ENCODE data around the gene STARD10.

Gene STARD10

DNA sequence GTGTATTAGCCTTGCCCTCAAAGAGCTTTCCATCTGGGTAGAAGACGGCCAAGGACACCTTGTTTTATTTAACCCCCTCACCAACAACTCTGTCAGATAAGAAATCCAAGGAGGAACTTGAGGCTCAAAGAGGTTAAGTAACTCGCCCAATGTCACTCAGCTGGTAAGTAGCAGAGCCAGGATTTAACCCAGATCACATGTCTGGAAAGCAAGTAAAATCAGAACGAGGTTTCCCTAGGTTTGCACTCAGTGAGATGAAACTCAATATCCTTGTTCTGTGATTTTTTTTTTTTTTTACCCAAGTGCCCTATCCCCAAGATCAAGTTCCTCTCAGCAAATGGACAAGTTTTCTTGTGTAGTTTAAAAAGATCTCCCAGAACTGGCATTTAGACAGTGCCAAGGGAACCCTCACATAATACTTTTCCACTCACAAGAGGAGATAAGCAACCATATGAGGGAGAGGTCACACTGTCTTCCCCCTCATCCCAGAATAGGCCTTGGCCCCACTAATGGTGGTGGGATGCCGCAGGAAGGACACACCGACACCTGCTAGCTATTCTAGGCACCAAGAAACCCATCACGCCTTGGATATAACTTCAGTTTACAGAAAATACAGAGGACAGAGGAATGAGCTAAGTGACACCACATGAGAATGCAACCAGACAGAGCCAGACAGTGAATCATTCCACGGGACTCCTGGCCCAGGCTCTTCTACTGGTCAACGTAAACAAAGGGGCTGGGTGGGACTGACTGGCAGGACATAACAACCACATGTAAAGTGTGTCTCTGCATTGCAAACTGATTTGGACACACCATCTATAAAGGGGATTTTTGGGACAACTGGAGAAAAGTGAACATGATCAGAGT lies 33.1 kb downstream of the STARD10 start:
- DNase-seq: no peak

DNA sequence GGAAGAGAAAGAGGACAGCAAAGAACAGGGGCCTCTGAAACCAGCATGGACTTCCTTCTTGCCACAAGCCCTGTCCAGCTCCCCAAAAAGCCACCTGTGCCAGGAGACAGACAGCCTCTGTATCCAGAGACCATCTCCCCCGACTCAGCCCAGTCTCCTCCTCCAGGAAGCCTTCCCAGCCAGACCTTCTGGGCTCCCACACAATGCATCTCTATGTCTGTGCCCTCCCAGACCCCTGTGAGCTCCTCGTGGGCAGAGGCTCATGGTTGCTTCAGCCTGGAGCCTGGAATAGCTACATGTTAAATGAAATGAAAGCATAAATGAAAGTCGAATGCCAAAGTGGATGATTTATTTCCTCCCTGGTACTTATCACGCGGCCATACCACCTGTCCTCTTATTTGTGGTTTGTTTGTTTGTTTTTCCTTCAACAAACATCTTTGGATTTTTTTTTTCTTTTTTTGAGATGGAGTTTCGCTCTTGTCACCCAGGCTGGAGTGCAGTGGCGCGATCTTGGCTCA lies 34.3 kb downstream of the STARD10 start:
- no peak for DNase-seq

DNA sequence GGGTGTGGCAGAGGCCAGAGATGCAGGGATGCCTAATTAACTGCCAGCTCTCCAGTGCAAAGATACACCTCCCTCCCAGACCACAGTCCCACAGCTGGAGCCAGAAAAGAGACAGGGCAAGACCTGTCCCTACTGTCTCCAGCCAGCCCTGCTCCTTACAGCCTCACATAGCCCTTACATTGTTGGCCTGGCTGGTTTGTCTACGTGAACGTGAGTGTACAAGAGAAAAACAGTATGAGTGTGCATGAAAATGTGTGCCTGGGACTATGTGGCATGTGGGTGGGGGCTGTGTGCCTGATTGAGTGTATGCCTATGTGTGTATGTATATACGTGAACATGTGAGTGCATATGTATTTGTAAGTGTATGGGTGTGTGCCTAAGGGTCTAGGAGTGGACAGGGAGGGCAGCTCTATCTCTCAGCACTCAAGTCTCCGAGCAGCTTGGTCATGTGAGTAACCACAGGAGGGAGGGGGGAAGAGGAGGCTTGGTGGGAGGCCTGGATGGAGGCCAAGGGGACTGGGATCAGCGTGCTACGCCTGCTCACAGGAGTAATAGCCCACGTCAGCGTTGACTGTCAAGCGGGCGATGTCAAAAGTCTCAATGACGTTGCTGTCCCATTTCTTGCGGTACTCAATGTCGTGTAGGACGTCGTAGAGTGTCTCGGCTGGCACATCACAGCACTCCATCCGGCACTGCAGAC lies 35.0 kb downstream of the STARD10 start:
- DNase-seq: no peak

DNA sequence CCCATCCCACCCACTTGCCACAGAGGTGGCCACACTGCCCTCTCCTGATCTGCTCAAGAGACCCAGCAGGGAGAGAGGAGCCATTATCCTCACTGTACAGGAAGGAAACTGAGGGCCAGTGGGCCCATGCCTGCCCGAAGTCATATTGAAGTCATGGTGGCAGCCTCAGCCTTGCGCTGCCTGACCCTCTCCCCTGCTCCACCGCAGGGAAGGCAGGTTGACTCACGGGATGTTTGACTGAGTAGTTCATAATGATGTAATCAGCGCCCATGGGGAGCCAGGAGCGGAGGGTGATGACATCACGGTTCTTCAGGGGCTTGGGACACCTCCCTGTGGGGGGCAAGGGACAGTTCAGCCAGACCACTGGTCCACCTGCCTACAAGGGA lies 35.5 kb downstream of the STARD10 start:
- DNase-seq: no peak

- DNase-seq: no peak
Measured at GRCh38 chr11:72755713-72756285, 38.0 kb downstream of the STARD10 start.

DNA sequence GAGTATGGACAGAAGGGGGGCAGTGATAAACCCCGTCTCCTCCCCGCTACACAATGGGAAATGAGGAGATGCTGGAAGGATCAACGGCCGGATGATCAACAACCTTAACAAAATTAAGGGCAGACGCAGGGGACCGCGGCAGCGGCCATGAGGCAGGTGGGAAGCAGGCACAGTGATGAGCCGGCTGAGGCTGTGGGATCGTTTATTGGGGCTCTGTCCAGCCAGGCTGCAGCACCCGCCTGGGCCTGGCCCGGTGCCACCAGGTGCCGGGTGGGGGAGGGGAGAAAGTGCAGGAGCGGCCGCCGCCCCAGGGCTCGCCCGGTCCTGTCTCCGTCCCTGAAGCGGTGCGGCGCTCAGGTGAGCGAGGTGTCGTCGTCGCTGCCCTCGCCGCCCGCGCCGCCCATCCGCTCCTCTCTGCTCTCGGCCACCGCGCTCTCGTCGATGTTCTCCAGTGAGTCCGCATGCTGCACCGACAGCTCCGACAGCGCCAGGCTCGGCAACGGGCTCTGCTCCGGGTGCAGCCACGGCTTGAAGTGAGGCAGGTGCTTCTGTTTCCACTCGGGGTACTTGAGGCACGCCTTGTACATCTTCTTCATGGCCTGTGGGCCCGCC lies 39.2 kb downstream of the STARD10 start:
- no peak for DNase-seq

DNA sequence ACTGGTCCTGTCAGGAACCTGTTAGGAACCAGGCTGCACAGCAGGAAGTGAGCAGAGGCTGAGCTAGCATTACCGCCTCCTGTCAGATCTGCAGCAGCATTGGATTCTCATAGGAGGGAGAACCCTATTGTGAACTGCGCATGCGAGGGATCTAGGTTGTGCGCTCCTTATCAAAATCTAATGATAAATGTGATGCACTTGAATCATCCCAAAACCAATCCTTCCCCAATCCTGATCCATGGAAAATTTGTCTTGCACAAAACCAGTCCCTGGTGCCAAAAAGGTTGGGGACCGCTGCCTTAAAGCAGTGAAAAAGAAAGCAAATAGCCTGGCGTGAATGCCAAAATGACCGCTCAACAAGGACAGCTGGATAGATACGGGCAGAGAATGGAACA lies 39.7 kb downstream of the STARD10 start:
- no peak for DNase-seq

- no peak for DNase-seq
Measured at GRCh38 chr11:72753341-72754148, 40.3 kb downstream of the STARD10 start.

DNA sequence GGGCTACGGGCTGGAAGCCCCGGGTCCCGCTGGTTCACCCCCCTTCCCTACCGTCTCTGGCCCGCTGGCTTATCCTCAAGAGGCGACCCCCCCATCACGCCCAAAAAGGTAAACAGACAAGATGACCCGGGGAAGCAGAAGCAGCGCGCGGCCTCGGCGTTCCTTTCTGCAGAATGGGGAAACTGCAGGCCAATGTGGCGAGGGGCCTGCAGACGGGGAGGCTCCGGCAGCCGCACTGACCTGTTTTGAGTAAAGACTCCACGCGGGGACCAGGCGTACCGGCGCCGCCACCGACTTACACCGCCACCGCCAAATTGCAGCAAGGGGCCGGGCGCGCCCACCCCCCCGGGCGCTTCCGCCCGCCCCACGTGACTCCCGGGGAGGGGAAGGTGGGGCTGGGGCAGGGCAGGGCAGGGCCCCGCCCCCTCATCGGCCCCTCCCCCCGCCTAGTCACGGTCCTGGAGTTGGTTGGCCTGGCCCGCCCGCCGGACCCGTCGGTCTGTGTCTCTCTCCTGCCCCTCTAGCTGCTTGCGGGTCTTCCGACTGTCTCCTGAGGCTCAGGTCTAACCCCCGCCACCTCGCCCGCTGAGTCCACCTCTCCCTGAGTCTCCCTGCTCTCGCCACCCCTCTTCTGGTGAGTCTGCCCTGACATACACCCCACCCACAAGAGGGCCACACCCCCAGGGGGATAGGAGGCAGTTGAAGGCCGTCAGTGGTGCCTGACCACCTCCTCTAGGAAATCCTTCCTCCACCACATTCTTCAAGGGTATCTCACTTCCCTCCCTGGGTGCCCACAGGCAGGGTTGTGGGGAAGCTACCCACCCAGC lies 41.5 kb downstream of the STARD10 start, which contains the start of gene ARAP1:
TSS of gene ARAP1 (minus strand) at position 321 of the 827 bp plus-strand sequence. CDS start 25,280 bp downstream, outside the sequence.
- DNase-seq: no peak

DNA sequence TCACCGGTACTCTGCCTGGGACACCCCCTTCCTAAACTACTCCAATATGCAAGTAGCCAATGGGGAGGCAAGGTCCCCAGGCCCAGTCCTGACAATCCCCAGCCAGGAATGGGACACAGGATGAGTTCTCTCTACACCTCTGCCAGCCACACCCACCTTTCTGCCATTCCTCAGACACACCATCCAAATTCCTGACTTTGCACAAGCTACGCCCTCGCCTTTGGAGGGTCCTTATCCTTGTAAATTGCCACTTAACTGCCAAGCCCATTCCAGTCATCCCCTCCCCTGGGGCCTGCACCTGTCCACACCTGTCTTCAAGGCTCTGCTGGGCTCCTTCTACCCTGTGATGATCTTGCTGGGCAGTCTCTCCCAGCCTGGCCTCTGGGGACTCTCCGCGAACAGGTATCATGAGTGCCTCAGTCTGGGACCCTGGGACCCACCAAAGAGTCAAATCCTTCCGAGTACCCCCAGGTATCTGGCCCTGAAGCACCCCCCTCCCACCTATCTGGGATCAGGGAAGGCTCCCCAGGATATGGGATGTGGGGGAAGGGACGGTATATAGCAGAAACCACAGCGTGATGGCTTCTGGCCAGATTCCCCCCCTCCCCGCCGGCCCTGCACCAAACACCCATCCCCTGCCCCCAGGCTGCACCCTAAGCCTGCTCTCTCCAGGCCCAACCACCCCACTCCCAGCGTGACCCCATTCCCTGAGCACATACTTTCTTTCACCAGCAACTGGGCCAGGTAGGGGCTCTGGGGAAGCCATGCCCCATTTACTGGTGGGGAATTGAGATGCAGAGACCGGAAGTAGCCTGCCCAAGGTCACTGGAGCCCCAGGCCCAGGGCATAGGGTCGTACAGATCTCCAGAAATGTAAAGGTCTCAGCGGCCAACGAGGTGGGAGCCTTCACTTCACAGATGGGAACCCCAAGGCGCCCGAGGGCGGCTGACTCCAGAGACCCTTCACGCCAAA lies 42.4 kb downstream of the STARD10 start:
- DNase-seq: no peak

DNA sequence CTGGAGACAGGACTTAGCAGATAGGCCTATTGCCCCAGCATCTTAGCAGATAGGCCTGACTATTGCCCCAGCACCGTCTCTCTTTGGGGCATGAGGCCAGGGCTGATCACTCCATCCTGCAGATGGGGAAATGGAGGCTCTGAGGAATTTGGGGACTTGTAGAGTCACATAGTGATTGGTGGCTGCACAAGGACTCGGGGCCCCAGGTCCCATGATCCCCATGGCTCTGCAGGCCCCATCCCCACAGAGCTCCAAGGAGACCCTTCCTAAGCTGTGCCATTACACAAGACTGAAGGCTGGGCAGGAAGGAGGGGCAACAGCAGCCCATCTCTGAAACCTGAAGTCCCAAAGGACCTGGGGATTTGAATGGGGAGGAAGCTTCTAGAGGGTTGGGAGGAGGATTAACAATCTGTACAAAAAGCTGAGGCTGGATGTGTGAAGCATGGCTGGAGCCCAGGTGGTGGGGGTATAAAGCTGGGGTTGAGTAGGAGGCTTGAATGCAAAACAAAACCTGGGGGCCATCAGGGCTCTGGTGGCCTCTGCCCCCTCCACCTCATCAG lies 43.2 kb downstream of the STARD10 start:
- DNase-seq: no peak

- no peak for DNase-seq
Measured at GRCh38 chr11:72750086-72750485, 43.8 kb downstream of the STARD10 start.

GRCh38 chr11:72747289-72747855 lies 46.5 kb downstream of the STARD10 start:
- no peak for DNase-seq

- no peak for DNase-seq
Measured at GRCh38 chr11:72746821-72747220, 47.0 kb downstream of the STARD10 start.

DNA sequence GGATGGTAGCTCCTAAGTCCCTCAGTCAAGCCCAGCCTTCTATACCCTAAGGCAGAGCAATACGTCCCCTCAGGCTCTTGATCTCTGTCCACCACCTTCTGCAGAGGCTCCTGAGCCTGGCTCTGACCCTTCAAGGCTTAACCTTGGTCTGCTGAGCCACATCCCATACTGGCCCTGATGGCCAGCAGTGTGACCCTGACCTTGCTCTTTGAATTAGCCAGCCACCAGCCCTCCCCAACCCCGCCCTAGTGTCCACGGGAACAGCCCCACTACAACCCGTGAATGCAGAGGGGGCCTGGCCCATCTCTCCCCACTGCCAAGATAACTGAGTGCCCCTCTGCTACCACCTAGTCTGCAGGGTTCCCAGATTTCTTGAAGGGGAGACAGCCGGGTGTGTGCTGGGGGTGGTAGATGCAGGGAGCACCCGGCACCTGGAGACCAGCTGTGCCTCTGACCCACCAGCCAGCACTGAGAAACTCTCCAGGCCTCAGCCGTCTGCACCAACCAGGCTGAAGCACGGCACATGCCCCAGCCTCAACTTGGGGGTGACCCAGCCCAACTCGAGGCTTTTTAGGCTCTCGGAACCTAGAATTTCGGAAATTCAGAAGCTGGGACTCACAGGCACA lies 47.8 kb downstream of the STARD10 start:
- DNase-seq: no peak

DNA sequence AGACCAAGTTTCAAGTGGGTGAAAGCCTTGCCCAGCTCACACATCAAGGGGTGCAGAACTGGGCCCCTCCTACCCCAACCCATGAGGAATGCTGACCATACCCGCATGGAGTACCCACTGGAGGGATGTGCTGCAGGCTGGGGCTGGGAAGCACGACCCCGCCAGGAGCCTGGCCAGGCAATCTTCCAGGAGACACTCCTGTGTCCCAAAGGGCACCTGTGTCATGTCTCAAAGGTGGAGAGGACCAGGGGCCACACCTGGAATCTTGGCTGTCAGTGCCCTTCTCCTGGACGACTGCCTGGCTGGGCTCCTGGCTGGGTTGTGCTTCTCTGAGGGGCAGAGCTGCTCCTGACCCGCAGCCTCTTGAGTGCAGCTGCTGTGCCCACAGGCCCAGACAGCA lies 48.3 kb downstream of the STARD10 start:
- no peak for DNase-seq

- no peak for DNase-seq
Measured at GRCh38 chr11:72744474-72744873, 49.4 kb downstream of the STARD10 start.

DNA sequence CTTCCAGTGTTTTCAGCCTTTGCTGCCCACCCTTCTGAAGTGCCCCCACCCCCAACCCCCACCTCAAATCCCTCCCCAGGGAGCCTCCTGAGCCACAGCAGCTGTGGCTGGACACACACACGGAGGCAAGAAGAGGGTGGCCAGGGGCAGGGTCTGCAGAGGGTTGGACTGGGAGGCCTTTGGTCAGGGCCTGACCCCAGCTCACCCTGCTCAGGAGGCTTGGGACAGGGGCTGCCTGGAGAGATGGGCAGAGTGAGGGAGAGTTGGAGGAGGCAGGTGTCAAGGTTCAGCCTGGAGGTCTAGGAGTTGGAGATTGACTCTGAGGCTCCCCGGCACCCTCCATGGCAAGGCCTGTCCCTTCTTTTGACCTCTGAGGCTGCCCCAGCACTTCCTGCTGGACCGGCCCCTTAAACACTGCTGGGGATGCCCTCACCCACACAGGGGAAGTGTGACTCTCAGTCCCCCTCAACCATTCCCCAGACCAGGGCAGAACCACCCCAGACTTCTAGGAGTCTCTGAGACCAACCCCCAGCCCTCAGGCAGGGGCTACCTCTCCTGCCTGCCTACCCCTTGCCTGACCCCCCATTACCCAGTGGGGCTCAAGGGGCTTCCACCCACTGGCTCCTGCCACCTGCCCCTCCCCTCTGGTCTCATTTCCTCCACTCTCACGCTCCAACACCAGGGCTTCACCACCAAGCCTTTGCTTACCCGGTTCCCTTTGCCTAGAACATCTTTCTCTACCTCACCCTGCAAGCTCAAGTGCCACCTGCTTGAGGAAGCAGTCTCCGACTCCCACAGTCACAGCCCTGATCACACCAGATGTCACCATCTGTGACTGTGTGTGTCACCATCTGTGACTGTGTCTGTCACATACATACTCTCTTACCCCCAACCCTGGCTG lies 50.3 kb downstream of the STARD10 start:
- DNase-seq: no peak
